Fibroblast of villous mesenchyme (primary cell): ENCODE data around the gene KCTD19. TPM values are rescaled to one million over a fixed set of nuclear protein-coding genes. Genes with fewer than 3 reads are reported as not detected.

Experiments used
- DNase-seq: peaks from one replicate; pipeline ENCODE4 v3.0.0-alpha.2; 2010; ENCODE audit warnings: low read depth
- H3K4me3 ChIP-seq: 2 replicates; pipeline ENCODE4 v1.5.1; 2011; ENCODE audit warnings: low read depth, mild to moderate bottlenecking, low read length
- CTCF ChIP-seq: IDR thresholded peaks from 2 replicates; pipeline ENCODE4 v1.5.1; 2012; ENCODE audit warnings: low read depth, mild to moderate bottlenecking, low read length; ENCODE audit not compliant: insufficient read depth
- total RNA-seq: library from RNA; depleted of rRNA; stranded (reverse); fragments of >200 nt; gene quantifications from 2 replicates; pipeline ENCODE4 v1.2.3, GENCODE V29; 2012

Gene KCTD19
- total RNA-seq, 1 donor = under 0.01 TPM

GRCh38 chr16:67264866-67265265, 61.7 kb downstream of the KCTD19 start:
- no peak for DNase-seq
- no peak overlapping the region for H3K4me3 ChIP-seq
- TF ChIP-seq CTCF = no peak

- H3K4me3 ChIP-seq = no peak overlapping the region
- no peak for DNase-seq
- peak; percentile 22 for TF ChIP-seq CTCF
These were observed 62.3 kb downstream of the KCTD19 start for GRCh38 chr16:67264277-67264676.

- no peak for DNase-seq
- TF ChIP-seq CTCF = no peak
- no peak overlapping the region for H3K4me3 ChIP-seq
These were observed 63.3 kb downstream of the KCTD19 start for GRCh38 chr16:67263201-67263600.

- DNase-seq = peak; percentile 76
- no peak overlapping the region for H3K4me3 ChIP-seq
- peak; percentile 81 for TF ChIP-seq CTCF
These were observed 66.0 kb downstream of the KCTD19 start for GRCh38 chr16:67260426-67261063.

- no peak for TF ChIP-seq CTCF
- H3K4me3 ChIP-seq = no peak overlapping the region
- no peak for DNase-seq
These were observed 66.8 kb downstream of the KCTD19 start for GRCh38 chr16:67259705-67260104.

- no peak for TF ChIP-seq CTCF
- DNase-seq = no peak
- no peak overlapping the region for H3K4me3 ChIP-seq
These were observed 68.2 kb downstream of the KCTD19 start for GRCh38 chr16:67258161-67258835.
